ENCODE data around the gene WWC1.
"Not testable (repeated sequence)": the region's sequence is repeated elsewhere in the genome, so short reads cannot be mapped to it uniquely, and the experiment has no call there.

Gene WWC1

GRCh38 chr5:168327451-168327850, 36.0 kb downstream of the WWC1 start:
- DNase-seq (ENCODE audit: low read depth, low spot score): no peak
- no peak overlapping the region for H3K27ac ChIP-seq

GRCh38 chr5:168327994-168328393, 36.5 kb downstream of the WWC1 start:
- H3K27ac ChIP-seq: no peak overlapping the region
- no peak for DNase-seq (ENCODE audit: low read depth, low spot score)

GRCh38 chr5:168328814-168329213, 37.4 kb downstream of the WWC1 start:
- no peak for DNase-seq (ENCODE audit: low read depth, low spot score)

GRCh38 chr5:168329302-168329701, 37.9 kb downstream of the WWC1 start:
- DNase-seq (ENCODE audit: low read depth, low spot score): no peak
- no peak overlapping the region for H3K27ac ChIP-seq

More at GRCh38 chr5:168328814-168329213, 37.4 kb downstream of the WWC1 start:
- no peak overlapping the region for H3K27ac ChIP-seq

GRCh38 chr5:168332042-168332441, 40.6 kb downstream of the WWC1 start:
- no peak for DNase-seq (ENCODE audit: low read depth, low spot score)
- no peak overlapping the region for H3K27ac ChIP-seq

- no peak overlapping the region for H3K27ac ChIP-seq
- no peak for DNase-seq (ENCODE audit: low read depth, low spot score)
Observed at GRCh38 chr5:168334280-168334679, 42.8 kb downstream of the WWC1 start.

GRCh38 chr5:168334695-168335094, 43.2 kb downstream of the WWC1 start:
- H3K27ac ChIP-seq: no peak overlapping the region
- no peak for DNase-seq (ENCODE audit: low read depth, low spot score)

- H3K27ac ChIP-seq: no peak overlapping the region
- no peak for DNase-seq (ENCODE audit: low read depth, low spot score)
Observed at GRCh38 chr5:168337361-168337760, 45.9 kb downstream of the WWC1 start.

- no peak for DNase-seq (ENCODE audit: low read depth, low spot score)
Observed at GRCh38 chr5:168339109-168339771, 47.8 kb downstream of the WWC1 start.

GRCh38 chr5:168339772-168340140, 48.3 kb downstream of the WWC1 start:
- not testable (repeated sequence) for DNase-seq (ENCODE audit: low read depth, low spot score); H3K27ac ChIP-seq

More at GRCh38 chr5:168339109-168339771, 47.8 kb downstream of the WWC1 start:
- H3K27ac ChIP-seq: no peak overlapping the region

GRCh38 chr5:168340487-168340886, 49.0 kb downstream of the WWC1 start:
- DNase-seq (ENCODE audit: low read depth, low spot score): no peak
- peak overlapping the region; percentile 26 for H3K27ac ChIP-seq

GRCh38 chr5:168341178-168341577, 49.7 kb downstream of the WWC1 start:
- no peak for DNase-seq (ENCODE audit: low read depth, low spot score)
- peak overlapping the region; percentile 26 for H3K27ac ChIP-seq

- no peak for DNase-seq (ENCODE audit: low read depth, low spot score)
- H3K27ac ChIP-seq: no peak overlapping the region
Observed at GRCh38 chr5:168342151-168342825, 50.8 kb downstream of the WWC1 start.

- no peak overlapping the region for H3K27ac ChIP-seq
- no peak for DNase-seq (ENCODE audit: low read depth, low spot score)
Observed at GRCh38 chr5:168342985-168343384, 51.5 kb downstream of the WWC1 start.

GRCh38 chr5:168346417-168346816, 55.0 kb downstream of the WWC1 start:
- peak; percentile 52 for DNase-seq (ENCODE audit: low read depth, low spot score)
- peak overlapping the region; percentile 39 for H3K27ac ChIP-seq

GRCh38 chr5:168347368-168348083, 56.1 kb downstream of the WWC1 start:
- no peak overlapping the region for H3K27ac ChIP-seq
- DNase-seq (ENCODE audit: low read depth, low spot score): no peak

GRCh38 chr5:168348084-168348414, 56.6 kb downstream of the WWC1 start:
- H3K27ac ChIP-seq: no peak overlapping the region
- DNase-seq (ENCODE audit: low read depth, low spot score): no peak

- no peak for DNase-seq (ENCODE audit: low read depth, low spot score)
- no peak overlapping the region for H3K27ac ChIP-seq
Observed at GRCh38 chr5:168350315-168350714, 58.9 kb downstream of the WWC1 start.

- H3K27ac ChIP-seq: peak overlapping the region; percentile 4
- no peak for DNase-seq (ENCODE audit: low read depth, low spot score)
Observed at GRCh38 chr5:168353216-168353957, 61.9 kb downstream of the WWC1 start.

GRCh38 chr5:168354397-168354796, 63.0 kb downstream of the WWC1 start:
- DNase-seq (ENCODE audit: low read depth, low spot score): no peak
- no peak overlapping the region for H3K27ac ChIP-seq

GRCh38 chr5:168356171-168356570, 64.7 kb downstream of the WWC1 start:
- H3K27ac ChIP-seq: no peak overlapping the region
- DNase-seq (ENCODE audit: low read depth, low spot score): no peak

Data from epithelial cell of prostate (primary cell).